ENCODE measurements around the gene UGT1A6.

Gene UGT1A6

GRCh38 chr2:233663911-233664310 lies 28.8 kb upstream of the UGT1A6 start:
- Histone ChIP-seq H2AFZ (ENCODE audit: low read depth, low read length) (no peak overlapping the region), H3K36me3 (replicated peaks; ENCODE audit: low read depth, low read length) (no peaks in the 10 kb centered on the region), H3K4me1 (ENCODE audit: low read length) (no peaks in the 10 kb centered on the region), H3K4me3 (ENCODE audit: low read length) (no peak overlapping the region), H3K27ac (ENCODE audit: low read length) (no peak overlapping the region), H3K79me2 (ENCODE audit: low read length) (no peaks in the 10 kb centered on the region), H3K9me3 (ENCODE audit: insufficient read depth, low read length) (no peaks in the 10 kb centered on the region), H3K27me3 (ENCODE audit: low read depth, low read length) (no peaks in the 10 kb centered on the region), H4K20me1 (ENCODE audit: insufficient read depth, low read length) (no peaks in the 10 kb centered on the region), H3K4me2 (ENCODE audit: low read length) (no peak overlapping the region), H3K9ac (ENCODE audit: low read length) (no peak overlapping the region)
- TF ChIP-seq CTCF (IDR thresholded peaks at IDR 0.05; ENCODE audit: low read depth, low read length) = no peak
- no peak for TF ChIP-seq EZH2phosphoT487 (IDR thresholded peaks at IDR 0.05; ENCODE audit: low read depth)

GRCh38 chr2:233668605-233669260 lies 24.0 kb upstream of the UGT1A6 start:
- Histone ChIP-seq H3K27ac (ENCODE audit: low read length) (no peak overlapping the region), H4K20me1 (ENCODE audit: insufficient read depth, low read length) (no peaks in the 10 kb centered on the region), H3K79me2 (ENCODE audit: low read length) (no peaks in the 10 kb centered on the region), H3K36me3 (replicated peaks; ENCODE audit: low read depth, low read length) (no peaks in the 10 kb centered on the region), H2AFZ (ENCODE audit: low read depth, low read length) (no peak overlapping the region), H3K4me2 (ENCODE audit: low read length) (no peak overlapping the region), H3K4me1 (ENCODE audit: low read length) (no peaks in the 10 kb centered on the region), H3K9ac (ENCODE audit: low read length) (no peak overlapping the region), H3K27me3 (ENCODE audit: low read depth, low read length) (no peaks in the 10 kb centered on the region), H3K9me3 (ENCODE audit: insufficient read depth, low read length) (no peaks in the 10 kb centered on the region), H3K4me3 (ENCODE audit: low read length) (no peak overlapping the region)
- TF ChIP-seq CTCF (IDR thresholded peaks at IDR 0.05; ENCODE audit: low read depth, low read length) (no peak), EZH2phosphoT487 (IDR thresholded peaks at IDR 0.05; ENCODE audit: low read depth) (no peak)

GRCh38 chr2:233671290-233672161 lies 21.2 kb upstream of the UGT1A6 start, which contains the start of gene UGT1A9:
UGT1A9 (plus strand) TSS chr2:233671898; CDS start chr2:233671935, 37 bp downstream.
- H3K4me3 ChIP-seq (ENCODE audit: low read length) = no peak within 1 kb of the TSS
- H3K4me2 ChIP-seq (ENCODE audit: low read length) = no peak within 1 kb of the TSS
- H3K9me3 ChIP-seq (ENCODE audit: insufficient read depth, low read length) = no peaks in the 10 kb centered on the region
- H4K20me1 ChIP-seq (ENCODE audit: insufficient read depth, low read length) = no peaks in the 10 kb centered on the region
- no peak within 1 kb of the TSS for H3K27ac ChIP-seq (ENCODE audit: low read length)
- H2AFZ ChIP-seq (ENCODE audit: low read depth, low read length) = no peak within 1 kb of the TSS
- no peaks in the 10 kb centered on the region for H3K27me3 ChIP-seq (ENCODE audit: low read depth, low read length)
- TF ChIP-seq EZH2phosphoT487 (IDR thresholded peaks at IDR 0.05; ENCODE audit: low read depth) (no peak), CTCF (IDR thresholded peaks at IDR 0.05; ENCODE audit: low read depth, low read length) (no peak)
- no peaks in the 10 kb centered on the region for H3K36me3 ChIP-seq (replicated peaks; ENCODE audit: low read depth, low read length)
- H3K9ac ChIP-seq (ENCODE audit: low read length) = no peak within 1 kb of the TSS
- no peaks in the 10 kb centered on the region for H3K79me2 ChIP-seq (ENCODE audit: low read length)
- H3K4me1 ChIP-seq (ENCODE audit: low read length) = no peaks in the 10 kb centered on the region

GRCh38 chr2:233672886-233673285 lies 19.8 kb upstream of the UGT1A6 start:
- Histone ChIP-seq H3K9ac (ENCODE audit: low read length) (no peak overlapping the region), H4K20me1 (ENCODE audit: insufficient read depth, low read length) (no peaks in the 10 kb centered on the region), H3K4me3 (ENCODE audit: low read length) (no peak overlapping the region), H3K36me3 (replicated peaks; ENCODE audit: low read depth, low read length) (no peaks in the 10 kb centered on the region), H3K4me1 (ENCODE audit: low read length) (no peaks in the 10 kb centered on the region), H3K27me3 (ENCODE audit: low read depth, low read length) (no peaks in the 10 kb centered on the region), H3K79me2 (ENCODE audit: low read length) (no peaks in the 10 kb centered on the region), H3K9me3 (ENCODE audit: insufficient read depth, low read length) (no peaks in the 10 kb centered on the region), H2AFZ (ENCODE audit: low read depth, low read length) (no peak overlapping the region), H3K4me2 (ENCODE audit: low read length) (no peak overlapping the region), H3K27ac (ENCODE audit: low read length) (no peak overlapping the region)
- TF ChIP-seq EZH2phosphoT487 (IDR thresholded peaks at IDR 0.05; ENCODE audit: low read depth) (no peak), CTCF (IDR thresholded peaks at IDR 0.05; ENCODE audit: low read depth, low read length) (no peak)
